Stimulated activated CD4-positive, alpha-beta T cell treated with anti-CD3 and anti-CD28 coated beads, Interleukin-1b, Interleukin-23, amount 100 ng/mL, for 4 hours (primary cell): ENCODE results near the gene MACC1.
"Not testable (repeated sequence)": the region's sequence is repeated elsewhere in the genome, so short reads cannot be mapped to it uniquely, and the experiment has no call there.

Experiments
- DNase-seq, 2 donors: peaks; one replicate each; pipeline ENCODE4 v3.0.0-alpha.2; 2020; ENCODE audit warnings: low read depth in 2 of 2

The MACC1 gene

GRCh38 chr7:20207811-20208210, 9.4 kb downstream of the MACC1 start:
- not testable (repeated sequence) for DNase-seq

GRCh38 chr7:20206104-20206896, 10.9 kb downstream of the MACC1 start:
- DNase-seq, result no peak

- DNase-seq, result no peak
These were observed 13.9 kb downstream of the MACC1 start for GRCh38 chr7:20203316-20203715.

- no peak for DNase-seq
These were observed 15.8 kb downstream of the MACC1 start for GRCh38 chr7:20201380-20201779.

- no peak for DNase-seq
These were observed 16.2 kb downstream of the MACC1 start for GRCh38 chr7:20200971-20201370.

GRCh38 chr7:20200361-20200760, 16.8 kb downstream of the MACC1 start:
- no peak for DNase-seq

GRCh38 chr7:20199015-20199737, 18.0 kb downstream of the MACC1 start:
- DNase-seq, result no peak

- DNase-seq, result no peak
These were observed 18.9 kb downstream of the MACC1 start for GRCh38 chr7:20198260-20198659.

- DNase-seq, result no peak
These were observed 19.3 kb downstream of the MACC1 start for GRCh38 chr7:20197837-20198236.

- DNase-seq, result no peak
These were observed 19.9 kb downstream of the MACC1 start for GRCh38 chr7:20197125-20197748.

- no peak for DNase-seq
These were observed 22.7 kb downstream of the MACC1 start for GRCh38 chr7:20194343-20194995.

- DNase-seq, result no peak
These were observed 23.3 kb downstream of the MACC1 start for GRCh38 chr7:20193873-20194272.

GRCh38 chr7:20193242-20193777, 23.9 kb downstream of the MACC1 start:
- no peak for DNase-seq

GRCh38 chr7:20191391-20191869, 25.8 kb downstream of the MACC1 start:
- DNase-seq, result no peak

- no peak for DNase-seq
These were observed 26.4 kb downstream of the MACC1 start for GRCh38 chr7:20190560-20191390.

GRCh38 chr7:20189852-20190251, 27.3 kb downstream of the MACC1 start:
- no peak for DNase-seq

GRCh38 chr7:20188567-20188966, 28.6 kb downstream of the MACC1 start:
- DNase-seq, result no peak

GRCh38 chr7:20187850-20188249, 29.3 kb downstream of the MACC1 start:
- not testable (repeated sequence) for DNase-seq

- DNase-seq, result no peak
These were observed 31.2 kb downstream of the MACC1 start for GRCh38 chr7:20185988-20186387.

- DNase-seq, result no peak
These were observed 34.1 kb downstream of the MACC1 start for GRCh38 chr7:20183086-20183485.
